Measurements from ENCODE around the gene ZMYND8. TPM values are rescaled to one million over a fixed set of nuclear protein-coding genes. Genes with fewer than 3 reads are reported as not detected.
"Not testable (repeated sequence)": the region's sequence is repeated elsewhere in the genome, so short reads cannot be mapped to it uniquely, and the experiment has no call there.

The ZMYND8 gene
- total and polyA plus RNA-seq, 9 donors = 12.2 to 18.9 (median 16.0) TPM

DNA sequence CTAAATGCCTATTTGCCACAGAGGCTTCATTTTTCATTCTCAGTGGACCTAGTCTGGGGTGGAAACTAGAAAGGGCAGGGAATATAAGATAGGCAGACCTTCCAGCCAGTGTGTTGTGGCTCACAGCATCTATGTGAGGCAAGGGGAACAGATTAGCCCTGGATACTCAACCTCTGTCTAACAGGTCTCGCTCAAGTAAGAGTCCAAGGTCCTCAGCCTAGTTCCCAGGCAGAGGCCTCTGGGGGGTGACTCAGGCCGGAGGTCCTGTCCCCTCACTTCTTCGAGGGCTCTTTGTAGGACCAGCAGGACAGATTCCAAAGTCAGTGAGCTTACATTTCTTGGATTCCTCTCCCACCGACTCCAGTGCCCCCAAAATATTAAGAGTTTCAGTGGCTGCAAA is 106.6 kb downstream of the ZMYND8 start:
- H3K4me3 ChIP-seq (ENCODE audit: low read length) = no peak overlapping the region
- 86% methylated on average over 4 of the region's 4 CpGs for WGBS (ENCODE audit: insufficient coverage)
- H3K36me3 ChIP-seq (ENCODE audit: control insufficient read depth, insufficient read depth, low read length) = peaks cover 65% of the 10 kb centered on the region

DNA sequence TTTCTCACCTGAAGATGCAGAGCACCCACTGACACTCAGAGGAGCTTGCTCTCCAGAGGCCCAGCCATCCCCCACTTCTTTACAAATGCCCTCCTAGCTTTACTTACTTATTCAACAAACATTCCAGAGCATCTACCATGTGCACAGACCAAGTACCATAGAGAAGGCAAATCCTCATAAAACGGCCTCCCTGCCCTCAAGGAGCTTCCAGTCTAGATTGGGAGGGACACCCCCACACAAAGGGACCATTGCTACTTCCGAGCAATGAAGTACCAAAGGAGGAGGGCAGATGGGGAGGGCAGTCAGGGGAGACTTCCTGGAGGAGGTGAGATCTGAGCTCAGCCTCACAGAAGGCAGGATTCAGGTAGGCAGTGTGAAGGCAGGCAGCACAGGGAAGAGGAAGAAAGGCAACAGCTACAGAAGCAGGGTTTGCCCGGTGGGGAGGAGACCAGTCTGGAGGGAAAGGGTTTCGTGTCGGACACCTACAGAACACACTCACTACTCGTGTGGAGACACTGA is 108.0 kb downstream of the ZMYND8 start:
- Histone ChIP-seq H3K27ac (ENCODE audit: low read length) (no peak overlapping the region), H3K9me3 (replicated peaks; ENCODE audit: control insufficient read depth, low read depth, low read length) (no peaks in the 10 kb centered on the region), H3K4me1 (ENCODE audit: control insufficient read depth, insufficient read depth, low read length) (no peaks in the 10 kb centered on the region), H3K4me3 (ENCODE audit: low read length) (no peak overlapping the region), H3K27me3 (ENCODE audit: control insufficient read depth, insufficient read depth, low read length) (no peaks in the 10 kb centered on the region), H3K36me3 (ENCODE audit: control insufficient read depth, insufficient read depth, low read length) (peaks cover 68% of the 10 kb centered on the region)
- WGBS (ENCODE audit: insufficient coverage) = 86% methylated on average over 2 of the region's 6 CpGs
- DNase-seq = no peak

More for the DNA sequence above, 106.6 kb downstream of the ZMYND8 start:
- DNase-seq = no peak
- no peak overlapping the region for H3K27ac ChIP-seq (ENCODE audit: low read length)
- no peaks in the 10 kb centered on the region for H3K4me1 ChIP-seq (ENCODE audit: control insufficient read depth, insufficient read depth, low read length)
- H3K27me3 ChIP-seq (ENCODE audit: control insufficient read depth, insufficient read depth, low read length) = no peaks in the 10 kb centered on the region
- no peaks in the 10 kb centered on the region for H3K9me3 ChIP-seq (replicated peaks; ENCODE audit: control insufficient read depth, low read depth, low read length)

DNA sequence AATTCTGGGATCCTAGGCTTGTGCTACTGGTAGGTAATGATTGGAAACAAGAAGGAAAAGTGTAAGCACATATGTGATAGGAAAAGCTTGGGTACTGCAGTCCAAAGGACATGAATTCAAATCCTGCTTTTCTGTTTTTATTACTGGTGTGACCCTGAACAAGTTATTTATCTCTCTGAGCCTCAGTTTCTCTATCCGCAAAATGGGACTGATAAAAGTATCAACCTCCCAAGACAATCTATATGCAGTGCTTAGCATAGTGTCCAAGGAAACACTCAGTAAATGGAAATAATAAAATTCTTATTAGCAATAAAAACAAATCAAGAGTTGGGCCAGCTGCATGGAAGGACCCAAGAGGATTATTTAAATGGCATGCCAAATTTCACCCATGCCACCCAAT is 108.5 kb downstream of the ZMYND8 start:
- DNase-seq = no peak
- Histone ChIP-seq H3K4me3 (ENCODE audit: low read length) (no peak overlapping the region), H3K27me3 (ENCODE audit: control insufficient read depth, insufficient read depth, low read length) (no peaks in the 10 kb centered on the region), H3K9me3 (replicated peaks; ENCODE audit: control insufficient read depth, low read depth, low read length) (no peaks in the 10 kb centered on the region), H3K36me3 (ENCODE audit: control insufficient read depth, insufficient read depth, low read length) (peaks cover 64% of the 10 kb centered on the region), H3K4me1 (ENCODE audit: control insufficient read depth, insufficient read depth, low read length) (no peaks in the 10 kb centered on the region), H3K27ac (ENCODE audit: low read length) (no peak overlapping the region)
- WGBS (ENCODE audit: insufficient coverage) = no CpG with 5 or more reads among the region's 1 CpG

DNA sequence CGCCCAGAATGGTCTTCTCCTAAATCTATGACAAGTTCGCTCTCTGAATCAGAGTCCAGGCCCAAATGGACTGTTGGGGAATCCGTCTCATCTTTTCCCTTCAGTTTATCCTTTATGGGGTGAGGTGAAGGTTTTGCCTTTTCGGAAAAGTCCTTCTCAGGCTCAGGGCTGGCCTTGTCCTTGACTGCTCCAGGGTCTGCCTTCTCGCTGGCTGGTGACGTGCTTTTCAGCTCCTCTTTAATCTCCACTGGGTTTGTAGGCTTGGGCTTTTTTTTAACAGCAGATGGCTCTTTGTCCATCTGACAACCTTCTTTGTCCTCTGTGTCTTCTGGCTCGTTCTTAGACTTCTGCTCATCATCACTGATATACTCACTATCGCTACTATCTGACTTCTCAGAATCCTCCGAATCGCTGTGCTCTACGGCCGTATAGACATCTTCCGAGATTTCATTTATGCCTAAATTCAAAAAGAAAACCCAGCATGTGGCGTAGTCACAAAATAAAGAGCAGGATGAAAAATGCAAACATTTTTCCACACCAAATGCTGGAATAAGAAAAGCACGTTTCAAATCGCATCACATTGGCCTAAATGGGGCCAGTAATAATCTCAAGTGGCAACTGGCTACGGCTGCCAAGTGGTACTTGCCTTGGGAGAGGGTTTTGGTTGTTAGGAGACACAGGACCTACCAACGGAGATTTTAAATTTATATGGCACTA is 110.3 kb downstream of the ZMYND8 start:
- Histone ChIP-seq H3K4me3 (ENCODE audit: low read length) (no peak overlapping the region), H3K36me3 (ENCODE audit: control insufficient read depth, insufficient read depth, low read length) (peaks cover 69% of the 10 kb centered on the region), H3K27ac (ENCODE audit: low read length) (no peak overlapping the region), H3K9me3 (replicated peaks; ENCODE audit: control insufficient read depth, low read depth, low read length) (no peaks in the 10 kb centered on the region), H3K4me1 (ENCODE audit: control insufficient read depth, insufficient read depth, low read length) (peaks cover 6% of the 10 kb centered on the region), H3K27me3 (ENCODE audit: control insufficient read depth, insufficient read depth, low read length) (no peaks in the 10 kb centered on the region)
- 88% methylated on average over 10 of the region's 18 CpGs for WGBS (ENCODE audit: insufficient coverage)
- no peak for DNase-seq

DNA sequence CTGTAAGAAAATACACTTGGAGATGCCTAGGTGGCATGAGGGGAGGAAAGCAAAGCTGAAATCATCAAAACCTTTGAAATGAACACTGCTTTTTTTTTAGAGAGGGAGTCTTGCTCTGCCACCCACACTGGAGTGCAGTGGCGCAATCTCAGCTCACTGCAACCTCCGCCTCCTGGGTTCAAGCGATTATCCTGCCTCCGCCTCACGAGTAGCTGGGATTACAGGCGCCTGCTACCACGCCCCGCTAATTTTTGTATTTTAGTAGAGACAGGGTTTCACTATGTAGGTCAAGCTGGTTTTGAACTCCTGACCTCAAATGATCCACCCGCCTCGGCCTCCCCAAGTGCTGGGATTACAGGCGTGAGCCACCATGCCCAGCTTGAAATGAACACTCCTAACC is 111.3 kb downstream of the ZMYND8 start:
- not testable (repeated sequence) for DNase-seq; H3K27ac ChIP-seq (ENCODE audit: low read length); H3K4me1 ChIP-seq (ENCODE audit: control insufficient read depth, insufficient read depth, low read length); H3K4me3 ChIP-seq (ENCODE audit: low read length); H3K27me3 ChIP-seq (ENCODE audit: control insufficient read depth, insufficient read depth, low read length); H3K9me3 ChIP-seq (replicated peaks; ENCODE audit: control insufficient read depth, low read depth, low read length)
- 96% methylated on average over 9 of the region's 11 CpGs for WGBS (ENCODE audit: insufficient coverage)
- peaks cover 63% of the 10 kb centered on the region for H3K36me3 ChIP-seq (ENCODE audit: control insufficient read depth, insufficient read depth, low read length)

DNA sequence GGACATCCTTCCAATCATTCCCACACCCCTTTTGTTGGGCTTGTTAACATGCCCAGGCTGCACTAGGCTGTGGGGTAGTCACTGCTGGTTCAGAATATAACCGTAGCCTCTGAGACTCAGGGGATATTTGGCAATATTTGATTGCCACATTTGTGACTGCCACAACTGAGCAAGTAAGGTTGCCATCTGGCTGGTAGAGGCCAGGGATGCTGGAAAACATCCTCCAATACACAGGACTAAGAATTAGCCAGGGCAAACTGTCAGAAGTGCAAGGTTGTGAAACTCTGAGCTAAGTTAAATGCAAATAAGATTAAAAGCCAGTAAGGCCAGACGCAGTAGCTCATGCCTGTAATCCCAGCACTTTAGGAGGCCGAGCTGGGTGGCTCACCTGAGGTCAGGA is 112.0 kb downstream of the ZMYND8 start:
- peaks cover 6% of the 10 kb centered on the region for H3K4me1 ChIP-seq (ENCODE audit: control insufficient read depth, insufficient read depth, low read length)
- no peaks in the 10 kb centered on the region for H3K27me3 ChIP-seq (ENCODE audit: control insufficient read depth, insufficient read depth, low read length)
- no peak for DNase-seq
- H3K36me3 ChIP-seq (ENCODE audit: control insufficient read depth, insufficient read depth, low read length) = peaks cover 64% of the 10 kb centered on the region
- no peak overlapping the region for H3K4me3 ChIP-seq (ENCODE audit: low read length)
- no peak overlapping the region for H3K27ac ChIP-seq (ENCODE audit: low read length)
- WGBS (ENCODE audit: insufficient coverage) = 100% methylated on average over 2 of the region's 3 CpGs
- no peaks in the 10 kb centered on the region for H3K9me3 ChIP-seq (replicated peaks; ENCODE audit: control insufficient read depth, low read depth, low read length)

DNA sequence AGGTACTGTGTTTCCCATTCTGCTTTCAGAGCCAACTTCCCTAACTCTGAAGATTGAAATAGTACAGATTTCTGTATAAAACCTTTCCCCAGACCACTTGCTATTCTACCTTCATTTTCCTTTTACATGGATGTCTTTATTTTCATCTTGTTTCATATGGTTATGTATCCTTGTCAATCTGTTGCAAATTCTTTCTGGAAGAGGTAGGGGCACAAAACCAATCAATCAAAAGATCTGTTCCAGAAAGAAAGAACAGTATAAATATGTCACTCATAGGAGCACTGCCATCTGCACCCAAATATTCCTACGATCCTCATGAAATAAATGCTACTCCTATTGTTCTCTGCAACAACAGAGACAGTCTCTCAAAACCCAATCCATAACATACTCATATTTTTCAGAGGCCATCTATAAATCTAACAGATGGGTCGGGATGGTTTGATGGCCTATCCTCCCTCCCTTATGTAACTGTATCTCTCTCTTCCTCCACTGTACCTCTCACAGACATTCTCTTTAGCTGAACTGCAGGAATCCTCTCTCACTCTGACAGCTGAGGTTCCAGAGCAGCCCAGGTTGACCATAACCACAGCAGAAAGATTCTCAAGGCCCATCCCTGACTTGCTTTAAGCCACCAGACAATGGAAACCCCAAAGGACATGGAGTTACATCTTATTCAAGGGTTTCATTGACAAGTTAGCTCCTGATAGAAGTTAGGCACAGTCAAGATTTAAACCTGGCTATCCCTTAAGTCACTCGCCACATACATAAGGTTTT is 112.8 kb downstream of the ZMYND8 start:
- no peaks in the 10 kb centered on the region for H3K9me3 ChIP-seq (replicated peaks; ENCODE audit: control insufficient read depth, low read depth, low read length)
- whole genome bisulfite sequencing (ENCODE audit: insufficient coverage) = 75% methylated on average over 2 of the region's 3 CpGs
- H3K4me1 ChIP-seq (ENCODE audit: control insufficient read depth, insufficient read depth, low read length) = peaks cover 6% of the 10 kb centered on the region
- no peak overlapping the region for H3K4me3 ChIP-seq (ENCODE audit: low read length)
- no peak for DNase-seq
- no peaks in the 10 kb centered on the region for H3K27me3 ChIP-seq (ENCODE audit: control insufficient read depth, insufficient read depth, low read length)
- no peak overlapping the region for H3K27ac ChIP-seq (ENCODE audit: low read length)
- peaks cover 64% of the 10 kb centered on the region for H3K36me3 ChIP-seq (ENCODE audit: control insufficient read depth, insufficient read depth, low read length)

DNA sequence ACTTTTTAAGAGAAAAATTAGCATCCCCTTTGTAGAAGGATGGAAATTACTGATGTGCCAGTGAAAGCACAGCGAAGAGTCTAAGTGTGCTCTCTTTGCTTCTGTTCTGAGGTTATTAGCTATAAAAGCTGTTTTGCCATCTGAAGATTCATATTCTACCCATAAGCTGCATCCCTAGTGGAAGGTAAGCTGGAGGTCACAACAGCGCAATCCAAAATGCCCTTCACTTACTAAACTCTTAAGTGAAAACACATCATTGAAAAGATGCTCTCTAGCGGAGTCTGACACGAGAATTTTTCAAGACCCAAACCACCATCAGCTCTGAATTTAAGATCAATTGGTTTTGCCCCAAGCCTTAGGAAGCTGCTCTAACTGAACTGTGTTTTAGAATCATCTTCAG is 113.5 kb downstream of the ZMYND8 start:
- Histone ChIP-seq H3K27me3 (ENCODE audit: control insufficient read depth, insufficient read depth, low read length) (no peaks in the 10 kb centered on the region), H3K9me3 (replicated peaks; ENCODE audit: control insufficient read depth, low read depth, low read length) (no peaks in the 10 kb centered on the region), H3K36me3 (ENCODE audit: control insufficient read depth, insufficient read depth, low read length) (peaks cover 60% of the 10 kb centered on the region), H3K4me1 (ENCODE audit: control insufficient read depth, insufficient read depth, low read length) (peaks cover 6% of the 10 kb centered on the region), H3K4me3 (ENCODE audit: low read length) (no peak overlapping the region), H3K27ac (ENCODE audit: low read length) (no peak overlapping the region)
- 71% methylated on average over 3 of the region's 4 CpGs for WGBS (ENCODE audit: insufficient coverage)
- no peak for DNase-seq

DNA sequence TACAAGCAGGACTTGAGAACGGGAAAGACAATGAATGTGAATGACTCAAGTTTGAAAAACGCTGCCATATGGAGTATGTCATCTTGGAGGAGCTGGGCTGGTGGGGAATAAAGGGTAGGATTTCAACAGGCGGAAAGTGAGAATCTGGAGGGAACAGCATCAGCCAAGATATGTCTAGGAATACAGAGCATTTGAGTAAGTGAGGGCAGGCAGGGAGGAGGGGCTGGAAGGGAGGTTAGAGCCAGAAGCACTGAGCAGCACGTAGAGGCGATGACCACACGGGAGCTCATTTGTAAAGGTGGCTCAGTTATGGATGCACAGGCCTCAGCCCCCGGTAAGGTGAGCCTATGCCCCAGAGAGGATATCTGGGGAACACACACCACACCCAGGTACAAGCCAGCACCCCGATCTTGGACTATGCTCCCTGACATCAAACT is 115.1 kb downstream of the ZMYND8 start:
- peak; percentile 92 for DNase-seq

DNA sequence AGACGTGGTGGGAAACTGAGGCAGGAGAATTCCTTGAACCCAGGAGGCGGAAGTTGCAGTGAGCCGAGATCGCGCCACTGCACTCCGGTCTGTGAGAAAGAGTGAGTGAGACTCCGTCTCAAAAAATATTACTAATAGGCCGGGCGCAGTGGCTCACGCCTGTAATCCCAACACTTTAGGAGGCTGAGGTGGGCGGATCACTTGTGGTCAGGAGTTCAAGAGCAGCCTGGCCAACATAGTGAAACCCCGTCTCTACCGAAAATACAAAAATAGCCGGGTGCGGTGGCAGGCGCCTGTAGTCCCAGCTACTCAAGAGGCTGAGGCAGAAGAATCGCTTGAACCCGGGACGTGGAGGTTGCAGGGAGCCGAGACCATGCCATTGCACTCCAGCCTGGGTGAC is 116.4 kb downstream of the ZMYND8 start:
- DNase-seq; H3K4me3 ChIP-seq (ENCODE audit: low read length): not testable (repeated sequence)
- 94% methylated on average over 10 of the region's 20 CpGs for WGBS (ENCODE audit: insufficient coverage)

More for the DNA sequence above, 115.1 kb downstream of the ZMYND8 start:
- Histone ChIP-seq H3K36me3 (ENCODE audit: control insufficient read depth, insufficient read depth, low read length) (peaks cover 52% of the 10 kb centered on the region), H3K4me3 (ENCODE audit: low read length) (no peak overlapping the region), H3K9me3 (replicated peaks; ENCODE audit: control insufficient read depth, low read depth, low read length) (no peaks in the 10 kb centered on the region), H3K27me3 (ENCODE audit: control insufficient read depth, insufficient read depth, low read length) (no peaks in the 10 kb centered on the region), H3K27ac (ENCODE audit: low read length) (no peak overlapping the region), H3K4me1 (ENCODE audit: control insufficient read depth, insufficient read depth, low read length) (peaks cover 6% of the 10 kb centered on the region)
- 32% methylated on average over 7 of the region's 8 CpGs for WGBS (ENCODE audit: insufficient coverage)

More for the DNA sequence above, 116.4 kb downstream of the ZMYND8 start:
- not testable (repeated sequence) for H3K27ac ChIP-seq (ENCODE audit: low read length); H3K27me3 ChIP-seq (ENCODE audit: control insufficient read depth, insufficient read depth, low read length); H3K4me1 ChIP-seq (ENCODE audit: control insufficient read depth, insufficient read depth, low read length); H3K9me3 ChIP-seq (replicated peaks; ENCODE audit: control insufficient read depth, low read depth, low read length)
- peaks cover 53% of the 10 kb centered on the region for H3K36me3 ChIP-seq (ENCODE audit: control insufficient read depth, insufficient read depth, low read length)
